Thoracic aorta (tissue), 2 donors: ENCODE results near the gene IL1A. TPM values are rescaled to one million over a fixed set of nuclear protein-coding genes. Genes with fewer than 3 reads are reported as not detected.

Experiments
- ATAC-seq: fragments of 150-250 bp; one replicate; pipeline ENCODE4 v1.8.0; 2017; ENCODE audit warnings: low read depth; ENCODE audit not compliant: insufficient number of reproducible peaks, low FRiP score
- DNase-seq: peaks from one replicate; pipeline ENCODE4 v3.0.0-alpha.2; 2020; ENCODE audit warnings: low spot score
- H3K27ac ChIP-seq, 2 donors: fragments of 200-600 bp; sonication (generic); 1 replicate in 1 of 2; 2 replicates in 1 of 2; pipeline ENCODE4 v1.5.1; 2016; ENCODE audit warnings: mild to moderate bottlenecking in 2 of 2, moderate library complexity in 2 of 2
- H3K27me3 ChIP-seq: fragments of 200-600 bp; sonication (generic); replicated peaks from 2 replicates; pipeline ENCODE4 v1.6.0; 2016; ENCODE audit warnings: mild to moderate bottlenecking; ENCODE audit not compliant: insufficient read depth
- H3K36me3 ChIP-seq: fragments of 200-600 bp; sonication (generic); one replicate; pipeline ENCODE4 v1.5.1; 2016
- H3K4me1 ChIP-seq, 2 donors: fragments of 200-600 bp; sonication (generic); 1 replicate in 1 of 2; 2 replicates in 1 of 2; pipeline versions ENCODE4 v1.5.1 to v1.6.0; 2016; ENCODE audit warnings: low read depth in 2 of 2, mild to moderate bottlenecking in 1 of 2; ENCODE audit not compliant: control insufficient read depth in 1 of 2
- H3K4me3 ChIP-seq: fragments of 200-600 bp; sonication (generic); 2 replicates; pipeline ENCODE4 v1.5.1; 2016; ENCODE audit warnings: mild to moderate bottlenecking
- H3K9me3 ChIP-seq: fragments of 200-600 bp; sonication (generic); 2 replicates; pipeline ENCODE4 v1.5.1; 2016
- CTCF ChIP-seq: fragments of 200-600 bp; sonication (generic); IDR thresholded peaks from one replicate; pipeline ENCODE4 v1.5.1; 2019; ENCODE audit warnings: antibody characterized with exemption
- total RNA-seq, 2 donors: library from RNA; depleted of rRNA; stranded (reverse); fragments of >200 nt; gene quantifications; one replicate each; pipeline versions ENCODE4 v1.1.0 to v1.2.3, GENCODE V29; 2016

Gene IL1A
- total RNA-seq, 2 donors from 2014 or later: 0.56 TPM; not detected in 1

- no peak for DNase-seq
- no peak for TF ChIP-seq CTCF
Observed at GRCh38 chr2:112725545-112726457, 58.5 kb downstream of the IL1A start.

GRCh38 chr2:112724591-112725525 is 59.4 kb downstream of the IL1A start:
- Histone ChIP-seq H3K36me3 (no peaks in the 10 kb centered on the region), H3K4me3 (no peak overlapping the region), H3K9me3 (no peaks in the 10 kb centered on the region), H3K27me3 (no peaks in the 10 kb centered on the region), H3K27ac (no peak overlapping the region), H3K4me1 (peaks cover 0 to 6% of the 10 kb centered on the region in 2 donors)
- ATAC-seq (no peak), DNase-seq (no peak)
- no peak for TF ChIP-seq CTCF

More at GRCh38 chr2:112725545-112726457, 58.5 kb downstream of the IL1A start:
- Histone ChIP-seq H3K4me3 (no peak overlapping the region), H3K27ac (no peak overlapping the region), H3K9me3 (no peaks in the 10 kb centered on the region), H3K4me1 (peaks cover 0 to 6% of the 10 kb centered on the region in 2 donors), H3K27me3 (no peaks in the 10 kb centered on the region), H3K36me3 (no peaks in the 10 kb centered on the region)
- ATAC-seq: no peak

- no peaks in the 10 kb centered on the region for H3K9me3 ChIP-seq
- no peak overlapping the region for H3K27ac ChIP-seq
- DNase-seq: no peak
- no peak for TF ChIP-seq CTCF
- no peaks in the 10 kb centered on the region for H3K27me3 ChIP-seq
- H3K36me3 ChIP-seq: no peaks in the 10 kb centered on the region
- no peak overlapping the region for H3K4me3 ChIP-seq
- ATAC-seq: no peak
- H3K4me1 ChIP-seq: peaks cover 0 to 6% of the 10 kb centered on the region in 2 donors
Observed at GRCh38 chr2:112723995-112724394, 60.3 kb downstream of the IL1A start.

Other genes starting within 250 kb of the IL1A start
- 10 to 100 TPM; 12.5 to 30.8 TPM for gene POLR1B, start 242.0 kb downstream of the IL1A start, total RNA-seq
- gene CHCHD5, start 199.9 kb downstream of the IL1A start, total RNA-seq: 1 to 10 TPM; 6.8 to 8.3 TPM
- 100 to 1,000 TPM in 1 of 2 donors, 10 to 100 TPM in 1; 62.3 to 146 TPM for gene SLC20A1, start 138.6 kb downstream of the IL1A start, total RNA-seq
- not detected for gene NT5DC4, start 63.5 kb downstream of the IL1A start, total RNA-seq
- gene CKAP2L, start 19.9 kb downstream of the IL1A start, total RNA-seq: 1 to 10 TPM in 1 of 2 donors, not detected in 1; 1.3 TPM
- gene IL1B, start 52.3 kb upstream of the IL1A start, total RNA-seq: 1 to 10 TPM; 4.0 to 6.2 TPM
- gene IL37, start 126.7 kb upstream of the IL1A start, total RNA-seq: not detected
- gene IL36G, start 193.5 kb upstream of the IL1A start, total RNA-seq: not detected
- gene IL36A, start 221.0 kb upstream of the IL1A start, total RNA-seq: not detected